Measurements from ENCODE around the gene LPP.

- TF ChIP-seq, protein P1, sequence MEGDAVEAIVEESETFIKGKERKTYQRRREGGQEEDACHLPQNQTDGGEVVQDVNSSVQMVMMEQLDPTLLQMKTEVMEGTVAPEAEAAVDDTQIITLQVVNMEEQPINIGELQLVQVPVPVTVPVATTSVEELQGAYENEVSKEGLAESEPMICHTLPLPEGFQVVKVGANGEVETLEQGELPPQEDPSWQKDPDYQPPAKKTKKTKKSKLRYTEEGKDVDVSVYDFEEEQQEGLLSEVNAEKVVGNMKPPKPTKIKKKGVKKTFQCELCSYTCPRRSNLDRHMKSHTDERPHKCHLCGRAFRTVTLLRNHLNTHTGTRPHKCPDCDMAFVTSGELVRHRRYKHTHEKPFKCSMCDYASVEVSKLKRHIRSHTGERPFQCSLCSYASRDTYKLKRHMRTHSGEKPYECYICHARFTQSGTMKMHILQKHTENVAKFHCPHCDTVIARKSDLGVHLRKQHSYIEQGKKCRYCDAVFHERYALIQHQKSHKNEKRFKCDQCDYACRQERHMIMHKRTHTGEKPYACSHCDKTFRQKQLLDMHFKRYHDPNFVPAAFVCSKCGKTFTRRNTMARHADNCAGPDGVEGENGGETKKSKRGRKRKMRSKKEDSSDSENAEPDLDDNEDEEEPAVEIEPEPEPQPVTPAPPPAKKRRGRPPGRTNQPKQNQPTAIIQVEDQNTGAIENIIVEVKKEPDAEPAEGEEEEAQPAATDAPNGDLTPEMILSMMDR (IDR thresholded peaks at IDR 0.05) = no peak
- no peak for TF ChIP-seq ZFX (IDR thresholded peaks at IDR 0.05; ENCODE audit: borderline replicate concordance)
Observed at GRCh38 chr3:188539037-188539436, 385.1 kb downstream of the LPP start.

All from 22Rv1 (cell line).